ENCODE data around the gene NAV2.

The NAV2 gene

DNA sequence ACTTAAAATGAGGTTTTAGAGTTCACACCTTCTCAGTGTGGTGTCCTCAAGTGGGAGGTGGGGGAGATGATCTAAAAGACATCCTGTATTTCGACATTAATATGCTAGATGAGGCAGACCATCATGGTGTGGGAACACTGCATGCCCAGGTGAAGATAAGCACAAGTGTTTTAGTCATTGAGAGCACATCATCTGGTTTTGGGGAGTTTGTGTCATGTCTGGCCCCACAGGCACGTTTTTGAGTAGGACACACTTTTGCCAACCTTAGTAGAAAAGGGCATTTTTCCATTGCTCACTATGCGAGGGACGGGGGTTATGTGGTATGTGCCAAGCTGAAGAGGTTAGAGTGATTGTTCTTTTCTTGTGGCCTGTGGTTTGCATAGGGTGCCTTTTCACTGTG, 258.3 kb downstream of the NAV2 start:
- no peak for DNase-seq (ENCODE audit: low spot score)
- TF ChIP-seq, protein P1, sequence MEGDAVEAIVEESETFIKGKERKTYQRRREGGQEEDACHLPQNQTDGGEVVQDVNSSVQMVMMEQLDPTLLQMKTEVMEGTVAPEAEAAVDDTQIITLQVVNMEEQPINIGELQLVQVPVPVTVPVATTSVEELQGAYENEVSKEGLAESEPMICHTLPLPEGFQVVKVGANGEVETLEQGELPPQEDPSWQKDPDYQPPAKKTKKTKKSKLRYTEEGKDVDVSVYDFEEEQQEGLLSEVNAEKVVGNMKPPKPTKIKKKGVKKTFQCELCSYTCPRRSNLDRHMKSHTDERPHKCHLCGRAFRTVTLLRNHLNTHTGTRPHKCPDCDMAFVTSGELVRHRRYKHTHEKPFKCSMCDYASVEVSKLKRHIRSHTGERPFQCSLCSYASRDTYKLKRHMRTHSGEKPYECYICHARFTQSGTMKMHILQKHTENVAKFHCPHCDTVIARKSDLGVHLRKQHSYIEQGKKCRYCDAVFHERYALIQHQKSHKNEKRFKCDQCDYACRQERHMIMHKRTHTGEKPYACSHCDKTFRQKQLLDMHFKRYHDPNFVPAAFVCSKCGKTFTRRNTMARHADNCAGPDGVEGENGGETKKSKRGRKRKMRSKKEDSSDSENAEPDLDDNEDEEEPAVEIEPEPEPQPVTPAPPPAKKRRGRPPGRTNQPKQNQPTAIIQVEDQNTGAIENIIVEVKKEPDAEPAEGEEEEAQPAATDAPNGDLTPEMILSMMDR (IDR thresholded peaks at IDR 0.05; ENCODE audit: extremely low read depth, insufficient read depth, missing control alignments): no peak
- in situ Hi-C loops (cut with MboI; ENCODE audit: low pct_unique_long_range_greater_than_20kb, low sequenced_read_pairs, unreplicated experiment): loop anchor here (25.0 kb wide), 1 partner anchor 391 kb away; the partner anchor contains the start of gene HTATIP2

DNA sequence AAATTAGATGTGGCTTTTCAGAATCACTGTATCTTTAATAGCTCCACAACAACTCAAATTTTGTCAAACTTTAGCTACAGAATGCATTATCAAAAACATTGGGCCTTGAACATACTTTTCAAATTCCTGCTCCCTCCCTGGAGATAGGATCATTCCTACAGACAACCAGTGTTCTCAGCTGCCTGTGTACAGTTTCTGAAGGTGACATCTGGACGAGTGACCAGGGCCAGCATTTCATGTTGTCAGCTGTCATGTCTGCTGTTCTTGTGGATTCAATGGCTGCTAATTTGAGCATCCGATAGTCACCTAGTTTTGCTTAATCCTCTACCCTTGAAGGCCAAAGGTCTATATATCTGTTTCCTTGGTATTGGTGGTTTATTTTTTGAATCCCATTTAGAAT, 259.5 kb downstream of the NAV2 start:
- in situ Hi-C loops (cut with MboI; ENCODE audit: low pct_unique_long_range_greater_than_20kb, low sequenced_read_pairs, unreplicated experiment): loop anchor here (25.0 kb wide), 1 partner anchor 390 kb away; the partner anchor contains the start of gene HTATIP2

DNA sequence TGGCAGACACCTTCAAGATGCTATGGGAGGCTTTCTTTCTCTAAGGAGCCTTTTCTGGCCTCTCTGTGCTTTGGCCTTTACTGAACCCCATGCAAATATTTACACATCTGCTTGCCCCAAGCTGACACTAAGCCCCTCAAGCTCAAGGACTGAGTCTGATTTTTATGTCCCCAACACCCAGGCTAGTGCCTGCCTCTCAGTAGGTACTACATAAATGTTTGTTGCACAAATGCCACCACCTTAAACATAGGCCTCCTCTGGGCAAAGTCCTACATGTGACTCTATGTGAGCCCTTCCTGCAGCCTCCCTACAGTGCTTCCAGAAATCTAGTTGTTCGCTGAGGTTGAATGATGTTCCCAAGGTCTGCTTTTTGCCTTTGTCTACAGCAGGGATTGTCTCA, 260.0 kb downstream of the NAV2 start:
- TF ChIP-seq, protein P1 (IDR thresholded peaks at IDR 0.05; ENCODE audit: extremely low read depth, insufficient read depth, missing control alignments): no peak
- in situ Hi-C loops (cut with MboI; ENCODE audit: low pct_unique_long_range_greater_than_20kb, low sequenced_read_pairs, unreplicated experiment): loop anchor here (25.0 kb wide), 1 partner anchor 390 kb away; the partner anchor contains the start of gene HTATIP2
- no peak for DNase-seq (ENCODE audit: low spot score)

More for the DNA sequence above, 259.5 kb downstream of the NAV2 start:
- no peak for DNase-seq (ENCODE audit: low spot score)
- TF ChIP-seq, protein P1 (IDR thresholded peaks at IDR 0.05; ENCODE audit: extremely low read depth, insufficient read depth, missing control alignments): no peak

DNA sequence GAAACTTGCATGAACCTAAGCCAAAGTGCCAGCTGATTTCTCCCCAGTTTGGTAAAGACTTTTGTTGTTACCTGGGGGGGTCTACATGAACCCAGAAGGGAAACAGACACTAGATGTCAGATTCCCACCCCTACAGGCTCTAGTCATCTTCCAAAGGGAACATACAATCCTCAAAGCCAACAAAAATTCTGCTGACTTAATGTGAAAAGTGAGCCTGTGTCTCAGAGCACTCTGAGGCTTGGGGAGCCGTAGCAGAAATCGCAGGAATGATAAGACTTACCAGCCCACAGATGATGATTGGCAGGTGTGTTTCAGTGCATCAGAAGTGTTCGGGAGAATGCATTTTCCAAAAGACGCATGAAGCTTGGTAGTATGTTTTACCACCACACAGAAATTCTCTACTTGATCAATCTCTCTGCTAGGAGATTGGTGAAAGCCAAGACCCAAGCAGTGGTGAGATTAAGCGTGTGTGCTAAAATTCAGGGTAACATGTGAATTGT, 260.5 kb downstream of the NAV2 start:
- DNase-seq (ENCODE audit: low spot score): no peak
- TF ChIP-seq, protein P1 (IDR thresholded peaks at IDR 0.05; ENCODE audit: extremely low read depth, insufficient read depth, missing control alignments): no peak
- in situ Hi-C loops (cut with MboI; ENCODE audit: low pct_unique_long_range_greater_than_20kb, low sequenced_read_pairs, unreplicated experiment): loop anchor here (25.0 kb wide), 1 partner anchor 389 kb away; the partner anchor contains the start of gene HTATIP2

DNA sequence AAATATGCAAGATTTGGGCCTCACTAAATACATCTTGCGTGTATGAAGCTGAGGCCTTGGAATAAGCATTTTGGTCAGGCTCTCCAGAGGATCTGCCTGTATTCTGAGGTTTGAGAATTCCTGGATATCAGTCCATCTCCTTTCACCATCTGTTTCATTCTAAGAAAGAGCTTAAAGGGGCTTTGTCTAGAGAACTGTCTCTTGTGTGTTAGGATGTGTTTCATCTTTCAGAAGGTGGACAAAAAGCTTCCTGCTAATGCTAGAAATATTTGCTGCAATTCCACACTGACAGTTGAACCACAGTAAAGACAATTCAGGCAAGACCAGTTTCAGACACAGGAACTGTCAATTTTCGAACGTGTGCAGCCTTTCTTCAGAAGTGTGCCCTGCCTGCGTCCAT, 262.2 kb downstream of the NAV2 start:
- TF ChIP-seq, protein P1 (IDR thresholded peaks at IDR 0.05; ENCODE audit: extremely low read depth, insufficient read depth, missing control alignments): no peak
- DNase-seq (ENCODE audit: low spot score): no peak
- in situ Hi-C loops (cut with MboI; ENCODE audit: low pct_unique_long_range_greater_than_20kb, low sequenced_read_pairs, unreplicated experiment): loop anchor here (25.0 kb wide), 1 partner anchor 387 kb away; the partner anchor contains the start of gene HTATIP2

DNA sequence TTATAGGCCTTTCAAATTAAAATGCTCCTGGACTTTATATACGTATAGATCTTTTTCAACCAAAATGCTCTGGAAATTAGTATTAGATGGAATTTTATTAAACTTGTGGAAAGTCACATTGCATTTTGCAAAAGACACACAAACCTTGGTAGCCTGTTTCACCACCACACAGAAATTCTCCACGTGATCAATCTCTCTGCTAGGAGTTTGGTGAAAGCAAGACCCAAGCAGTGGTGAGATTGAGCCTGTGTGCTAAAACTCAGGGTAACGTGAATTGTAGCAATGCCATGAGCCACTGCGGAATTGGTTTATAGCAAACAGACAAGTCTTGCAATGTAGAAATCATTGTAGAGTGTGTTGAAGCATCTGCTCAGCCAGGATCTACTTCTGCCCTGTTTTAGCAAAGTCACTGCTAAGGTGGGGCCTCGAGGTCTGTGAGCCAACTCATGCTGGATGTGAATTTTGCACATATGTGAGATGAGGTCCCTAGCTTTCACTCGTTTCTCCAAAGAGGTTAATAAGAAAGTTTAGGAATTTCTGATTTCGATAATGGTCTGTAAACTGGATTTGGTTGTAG, 262.9 kb downstream of the NAV2 start:
- TF ChIP-seq, protein P1 (IDR thresholded peaks at IDR 0.05; ENCODE audit: extremely low read depth, insufficient read depth, missing control alignments): no peak
- in situ Hi-C loops (cut with MboI; ENCODE audit: low pct_unique_long_range_greater_than_20kb, low sequenced_read_pairs, unreplicated experiment): no loop called here
- no peak for DNase-seq (ENCODE audit: low spot score)

Data from GM13977 (cell line).